Neutrophil (primary cell): Measurements from ENCODE around the gene GART.

ENCODE experiments used
- H3K27ac ChIP-seq: fragments of 200-600 bp; sonication (generic); 2 replicates; pipeline ENCODE4 v1.5.1; 2016; ENCODE audit warnings: mild to moderate bottlenecking, moderate library complexity
- H3K27me3 ChIP-seq: fragments of 200-600 bp; sonication (generic); 2 replicates; pipeline ENCODE4 v1.6.0; 2016; ENCODE audit warnings: mild to moderate bottlenecking
- H3K36me3 ChIP-seq: fragments of 200-600 bp; sonication (generic); 2 replicates; pipeline ENCODE4 v1.5.1; 2017
- H3K4me1 ChIP-seq, 2 experiments: fragments of 200-600 bp in 1 of 2; sonication (generic) in 1 of 2; 1 replicate in 1 of 2; 2 replicates in 1 of 2; pipeline versions ENCODE4 v1.5.1 to v1.6.1; 2013 to 2016; ENCODE audit warnings: low read depth in 1 of 2, low read length in 1 of 2, mild to moderate bottlenecking in 1 of 2, moderate library complexity in 1 of 2; ENCODE audit not compliant: control insufficient read depth in 1 of 2, insufficient read depth in 1 of 2
- H3K4me3 ChIP-seq, 2 experiments: fragments of 200-600 bp in 1 of 2; sonication (generic) in 1 of 2; 1 replicate in 1 of 2; 2 replicates in 1 of 2; pipeline ENCODE4 v1.5.1; 2013 to 2016; ENCODE audit warnings: low read depth in 1 of 2, low read length in 1 of 2, mild to moderate bottlenecking in 1 of 2, moderate library complexity in 1 of 2
- H3K9me3 ChIP-seq: fragments of 200-600 bp; sonication (generic); 2 replicates; pipeline ENCODE4 v1.5.1; 2016
- TF ChIP-seq, protein P1 (sequence below): fragments of 200-600 bp; sonication (generic); IDR thresholded peaks from 2 replicates; pipeline ENCODE4 v1.5.1; 2016; ENCODE audit warnings: antibody characterized with exemption

Gene GART

DNA sequence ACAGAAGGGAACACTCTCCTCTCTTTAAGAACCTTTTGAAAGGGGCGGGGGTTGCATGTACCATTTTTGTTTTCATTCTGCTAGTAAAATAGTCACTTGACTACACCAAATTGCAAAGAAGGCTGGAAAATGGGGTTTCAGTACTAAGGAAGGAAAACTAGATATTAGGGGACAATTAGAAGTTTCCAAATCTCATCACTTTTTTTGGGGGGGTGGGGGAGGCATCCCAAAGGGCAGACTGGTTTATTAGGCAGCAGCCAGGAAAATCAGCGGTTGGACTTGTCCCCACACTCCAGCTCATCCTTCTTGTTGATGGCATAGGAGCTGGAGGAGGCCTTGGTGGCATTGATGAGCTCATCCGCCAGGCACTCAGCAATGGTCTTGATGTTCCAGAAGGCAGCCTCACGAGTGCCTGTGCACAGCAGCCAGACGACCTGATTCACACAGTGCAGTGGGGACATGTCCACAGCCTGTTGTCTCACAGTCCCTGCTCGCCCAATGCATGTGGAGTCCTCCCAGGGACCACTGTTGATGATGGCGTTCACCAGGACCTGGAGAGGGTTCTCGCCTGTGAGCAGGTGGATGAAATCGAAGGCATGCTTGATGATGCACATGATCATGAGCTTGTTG lies 60.5 kb downstream of the GART start:
- Histone ChIP-seq H3K9me3 (no peaks in the 10 kb centered on the region), H3K27me3 (no peaks in the 10 kb centered on the region), H3K36me3 (no peaks in the 10 kb centered on the region), H3K27ac (no peak overlapping the region), H3K4me1 (peaks cover 38 to 40% of the 10 kb centered on the region in 2 experiments), H3K4me3 (no peak overlapping the region)
- TF ChIP-seq, protein P1, sequence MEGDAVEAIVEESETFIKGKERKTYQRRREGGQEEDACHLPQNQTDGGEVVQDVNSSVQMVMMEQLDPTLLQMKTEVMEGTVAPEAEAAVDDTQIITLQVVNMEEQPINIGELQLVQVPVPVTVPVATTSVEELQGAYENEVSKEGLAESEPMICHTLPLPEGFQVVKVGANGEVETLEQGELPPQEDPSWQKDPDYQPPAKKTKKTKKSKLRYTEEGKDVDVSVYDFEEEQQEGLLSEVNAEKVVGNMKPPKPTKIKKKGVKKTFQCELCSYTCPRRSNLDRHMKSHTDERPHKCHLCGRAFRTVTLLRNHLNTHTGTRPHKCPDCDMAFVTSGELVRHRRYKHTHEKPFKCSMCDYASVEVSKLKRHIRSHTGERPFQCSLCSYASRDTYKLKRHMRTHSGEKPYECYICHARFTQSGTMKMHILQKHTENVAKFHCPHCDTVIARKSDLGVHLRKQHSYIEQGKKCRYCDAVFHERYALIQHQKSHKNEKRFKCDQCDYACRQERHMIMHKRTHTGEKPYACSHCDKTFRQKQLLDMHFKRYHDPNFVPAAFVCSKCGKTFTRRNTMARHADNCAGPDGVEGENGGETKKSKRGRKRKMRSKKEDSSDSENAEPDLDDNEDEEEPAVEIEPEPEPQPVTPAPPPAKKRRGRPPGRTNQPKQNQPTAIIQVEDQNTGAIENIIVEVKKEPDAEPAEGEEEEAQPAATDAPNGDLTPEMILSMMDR = no peak

DNA sequence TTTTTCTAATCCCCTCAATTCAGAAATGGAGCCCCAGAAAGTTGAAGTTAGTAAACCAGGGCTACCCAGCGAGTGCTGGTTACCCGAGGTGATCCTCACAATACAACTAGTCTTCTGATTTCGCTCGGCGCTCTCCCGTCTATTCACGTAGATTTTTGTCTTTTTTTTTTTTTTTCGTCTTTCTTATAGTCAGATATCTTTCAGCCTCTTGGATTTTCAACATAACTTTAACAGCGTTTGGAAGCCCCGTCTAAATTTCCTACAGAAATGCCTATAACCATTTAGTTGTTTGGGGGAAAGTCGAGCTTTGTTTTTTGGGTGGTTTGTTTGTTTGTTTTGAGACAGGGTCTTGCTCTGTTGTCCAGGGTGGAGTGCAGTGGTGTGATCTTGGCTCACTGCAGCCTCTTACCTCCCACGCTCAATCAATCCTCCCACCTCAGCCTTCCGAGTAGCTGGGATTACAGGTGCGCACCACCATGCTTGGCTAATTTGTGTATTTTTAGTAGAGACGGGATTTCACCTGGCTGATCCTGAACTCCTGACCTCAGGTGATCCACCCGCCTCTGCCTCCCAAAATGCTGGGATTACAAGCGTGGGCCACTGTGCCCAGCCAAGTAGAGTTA lies 61.3 kb downstream of the GART start:
- peak overlapping the region; percentile 94 for H3K27ac ChIP-seq
- H3K36me3 ChIP-seq = no peaks in the 10 kb centered on the region
- H3K4me3 ChIP-seq = peak overlapping the region; percentile 69 to 97
- H3K9me3 ChIP-seq = no peaks in the 10 kb centered on the region
- H3K4me1 ChIP-seq = peaks cover 38 to 40% of the 10 kb centered on the region in 2 experiments
- TF ChIP-seq, protein P1 = no peak
- H3K27me3 ChIP-seq = no peaks in the 10 kb centered on the region

DNA sequence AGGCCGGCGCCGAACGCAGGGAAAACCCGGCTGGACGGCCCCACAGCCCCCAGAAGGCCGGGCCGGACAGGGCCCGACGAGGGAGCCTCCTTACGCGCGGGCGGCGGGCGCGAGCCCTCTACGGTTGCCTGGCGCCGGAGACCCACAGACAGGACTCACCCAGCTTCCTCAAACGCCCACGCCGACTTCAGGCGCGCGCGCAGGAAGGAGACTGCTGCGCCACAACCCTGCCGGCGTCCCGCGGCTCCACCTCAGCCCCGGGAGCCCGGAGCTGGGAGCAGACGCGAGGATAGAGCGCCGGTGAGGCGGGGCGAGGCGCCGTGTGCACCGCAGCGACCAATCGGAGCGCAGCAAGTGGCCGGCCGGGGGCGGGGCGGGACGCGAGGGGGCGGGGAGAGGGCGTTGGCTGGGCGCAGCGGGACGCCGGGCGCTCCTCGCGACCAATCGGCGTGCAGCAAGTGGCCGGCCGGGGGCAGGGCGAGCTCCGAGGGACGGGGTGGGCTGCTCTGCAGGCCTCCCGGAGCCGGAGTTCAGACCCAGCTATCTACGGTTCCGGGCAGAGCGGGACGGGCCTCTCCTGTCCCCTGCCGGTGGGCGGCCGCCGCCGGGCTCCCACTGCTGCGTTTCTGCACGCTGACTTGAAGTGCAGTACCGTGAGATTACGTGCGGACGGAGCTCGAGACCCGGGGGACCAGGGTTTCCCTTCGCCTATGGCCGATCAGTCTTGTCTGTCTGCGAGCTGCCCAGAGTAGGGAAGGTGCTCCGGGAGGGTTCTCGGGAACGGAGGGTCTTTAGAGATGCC lies 62.0 kb downstream of the GART start, which contains the start of gene TMEM50B:
Gene TMEM50B (minus strand): TSS at position 296 of the 802 bp plus-strand sequence. CDS start 11,089 bp downstream, outside the sequence.
- H3K27me3 ChIP-seq = no peaks in the 10 kb centered on the region
- H3K27ac ChIP-seq = peak within 1 kb of the TSS; percentile 94
- peak within 1 kb of the TSS; percentile 69 to 97 for H3K4me3 ChIP-seq
- no peaks in the 10 kb centered on the region for H3K36me3 ChIP-seq
- no peaks in the 10 kb centered on the region for H3K9me3 ChIP-seq
- TF ChIP-seq, protein P1 = peak; percentile 59
- H3K4me1 ChIP-seq = peaks cover 36 to 38% of the 10 kb centered on the region in 2 experiments

DNA sequence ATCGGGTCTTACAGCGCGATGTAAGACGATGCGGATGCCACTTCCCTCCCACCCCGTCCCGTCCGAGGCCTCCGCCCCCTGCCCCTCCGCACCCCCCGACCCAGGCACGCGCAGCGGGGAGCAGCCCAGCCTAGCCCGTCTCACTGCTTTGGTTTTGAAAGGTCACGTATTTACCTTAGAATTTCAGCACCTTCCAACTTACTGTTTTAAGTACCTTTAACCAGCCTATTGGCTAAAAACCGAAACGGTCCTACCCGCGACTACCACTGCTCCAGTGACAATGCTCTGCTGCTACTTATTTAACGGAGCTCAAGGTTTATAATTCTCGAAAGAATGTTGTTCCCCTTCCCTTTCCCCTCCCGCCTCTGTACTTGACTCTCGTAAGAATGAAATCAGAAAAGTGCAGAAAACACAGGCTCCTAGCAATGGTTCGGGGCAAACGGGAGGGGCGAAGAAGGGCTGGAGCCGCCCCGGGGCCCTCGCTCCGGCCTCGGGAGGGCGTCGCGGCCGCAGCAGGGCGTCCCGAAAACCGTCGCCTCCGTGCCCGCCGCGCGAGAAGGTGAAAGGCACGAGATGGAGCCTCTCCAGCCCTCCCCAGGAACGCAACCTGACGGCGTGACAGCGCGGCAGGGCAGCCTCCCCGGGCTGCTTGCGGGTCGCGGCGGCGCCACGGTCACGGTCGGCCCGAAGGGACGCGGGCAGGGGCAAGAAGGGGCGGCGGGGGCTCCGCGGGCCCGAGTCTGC lies 62.8 kb downstream of the GART start:
- no peaks in the 10 kb centered on the region for H3K9me3 ChIP-seq
- H3K36me3 ChIP-seq = no peaks in the 10 kb centered on the region
- TF ChIP-seq, protein P1 = peak; percentile 29
- peaks cover 28 to 30% of the 10 kb centered on the region in 2 experiments for H3K4me1 ChIP-seq
- no peaks in the 10 kb centered on the region for H3K27me3 ChIP-seq
- H3K4me3 ChIP-seq = peak overlapping the region; percentile 69 to 97
- peak overlapping the region; percentile 94 for H3K27ac ChIP-seq

DNA sequence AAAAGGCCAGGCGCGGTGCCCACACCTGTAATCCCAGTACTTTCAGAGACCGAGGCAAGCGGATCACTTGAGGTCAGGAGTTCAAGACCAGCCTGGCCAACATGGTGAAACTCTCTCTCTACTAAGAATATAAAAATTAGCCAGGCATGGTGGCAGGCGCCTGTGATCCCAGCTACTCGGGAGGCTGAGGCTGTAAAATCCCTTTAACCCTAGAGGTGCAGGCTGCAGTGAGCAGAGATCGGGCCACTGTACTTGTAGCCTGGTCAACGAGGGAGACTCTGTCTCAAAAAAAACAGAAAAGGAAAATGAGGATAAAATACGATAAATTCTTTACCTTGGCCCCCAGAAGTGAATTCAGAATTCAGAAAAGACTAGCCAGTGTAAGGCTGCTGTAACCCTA lies 63.7 kb downstream of the GART start:
- TF ChIP-seq, protein P1 = no peak
- peak overlapping the region; percentile 69 to 97 for H3K4me3 ChIP-seq

More for the DNA sequence above, 63.7 kb downstream of the GART start:
- H3K27me3 ChIP-seq = no peaks in the 10 kb centered on the region
- peaks cover 19 to 21% of the 10 kb centered on the region in 2 experiments for H3K4me1 ChIP-seq
- no peaks in the 10 kb centered on the region for H3K36me3 ChIP-seq
- H3K27ac ChIP-seq = peak overlapping the region; percentile 94
- no peaks in the 10 kb centered on the region for H3K9me3 ChIP-seq
